ENCODE measurements around the gene DPP10. TPM values are rescaled to one million over a fixed set of nuclear protein-coding genes. Genes with fewer than 3 reads are reported as not detected.

Gene DPP10
- total RNA-seq, 4 donors from 2014 or later = 3.3 to 6.6 (median 4.7) TPM

DNA sequence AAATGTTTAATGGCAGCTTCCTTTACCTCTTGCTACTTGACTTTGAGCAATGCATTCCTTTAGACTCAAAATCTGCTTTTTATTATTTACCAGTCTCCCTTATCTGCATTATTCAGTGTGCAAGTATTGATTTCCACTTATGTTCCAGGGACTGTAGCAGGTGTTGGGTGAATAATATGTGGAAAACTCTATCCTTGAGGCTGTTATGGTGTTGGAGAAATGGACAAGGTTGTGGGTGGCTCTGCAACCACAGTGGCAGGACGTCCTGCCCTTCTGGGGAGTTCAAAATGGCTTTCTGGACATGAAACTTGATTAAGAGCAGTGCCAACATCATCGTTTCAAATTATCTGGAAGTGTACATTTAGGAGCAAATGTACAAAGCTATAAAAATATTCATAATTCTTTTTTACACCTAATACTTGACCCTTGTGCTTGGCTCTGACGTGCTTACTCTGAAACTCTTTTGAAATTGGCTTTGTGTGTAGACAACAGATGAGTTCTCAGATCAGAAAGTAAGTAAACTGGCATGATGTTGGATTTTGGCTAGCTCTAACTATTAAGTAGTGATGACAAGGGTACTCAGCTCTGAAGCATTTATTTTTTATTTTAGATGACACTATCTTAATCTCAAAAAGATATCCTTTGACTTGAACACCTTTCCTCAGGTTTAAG is 766.2 kb downstream of the DPP10 start:
- no peak for TF ChIP-seq EP300 (IDR thresholded peaks at IDR 0.05)
- no peak for TF ChIP-seq POLR2AphosphoS5 (IDR thresholded peaks at IDR 0.05)
- TF ChIP-seq, protein P1, sequence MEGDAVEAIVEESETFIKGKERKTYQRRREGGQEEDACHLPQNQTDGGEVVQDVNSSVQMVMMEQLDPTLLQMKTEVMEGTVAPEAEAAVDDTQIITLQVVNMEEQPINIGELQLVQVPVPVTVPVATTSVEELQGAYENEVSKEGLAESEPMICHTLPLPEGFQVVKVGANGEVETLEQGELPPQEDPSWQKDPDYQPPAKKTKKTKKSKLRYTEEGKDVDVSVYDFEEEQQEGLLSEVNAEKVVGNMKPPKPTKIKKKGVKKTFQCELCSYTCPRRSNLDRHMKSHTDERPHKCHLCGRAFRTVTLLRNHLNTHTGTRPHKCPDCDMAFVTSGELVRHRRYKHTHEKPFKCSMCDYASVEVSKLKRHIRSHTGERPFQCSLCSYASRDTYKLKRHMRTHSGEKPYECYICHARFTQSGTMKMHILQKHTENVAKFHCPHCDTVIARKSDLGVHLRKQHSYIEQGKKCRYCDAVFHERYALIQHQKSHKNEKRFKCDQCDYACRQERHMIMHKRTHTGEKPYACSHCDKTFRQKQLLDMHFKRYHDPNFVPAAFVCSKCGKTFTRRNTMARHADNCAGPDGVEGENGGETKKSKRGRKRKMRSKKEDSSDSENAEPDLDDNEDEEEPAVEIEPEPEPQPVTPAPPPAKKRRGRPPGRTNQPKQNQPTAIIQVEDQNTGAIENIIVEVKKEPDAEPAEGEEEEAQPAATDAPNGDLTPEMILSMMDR (IDR thresholded peaks at IDR 0.05) = no peak
- no peak for TF ChIP-seq POLR2A (IDR thresholded peaks at IDR 0.05; ENCODE audit: low read depth)
- no peak for DNase-seq (ENCODE audit: extremely low spot score)
- 70% methylated on average over 3 of the region's 3 CpGs for WGBS
- Histone ChIP-seq H3K27ac (replicated peaks in 1 of 4) (no peak overlapping the region), H3K27me3 (no peaks in the 10 kb centered on the region), H3K4me3 (no peak overlapping the region), H3K9me3 (no peaks in the 10 kb centered on the region), H3K4me1 (no peaks in the 10 kb centered on the region), H3K36me3 (no peaks in the 10 kb centered on the region)
- intact Hi-C loops (cut with DNase I) = no loop called here

GRCh38 chr2:115214050-115214449 is 771.6 kb downstream of the DPP10 start:
- WGBS = 81% methylated on average over 2 of the region's 2 CpGs
- TF ChIP-seq POLR2A (IDR thresholded peaks at IDR 0.05; ENCODE audit: low read depth) (no peak), POLR2AphosphoS5 (IDR thresholded peaks at IDR 0.05) (no peak), EP300 (IDR thresholded peaks at IDR 0.05) (no peak)
- TF ChIP-seq, protein P1 (IDR thresholded peaks at IDR 0.05) = no peak
- H3K36me3 ChIP-seq = no peaks in the 10 kb centered on the region
- H3K27me3 ChIP-seq = no peaks in the 10 kb centered on the region
- H3K27ac ChIP-seq (replicated peaks in 1 of 4) = no peak overlapping the region
- DNase-seq (ENCODE audit: extremely low spot score) = no peak
- H3K4me3 ChIP-seq = no peak overlapping the region
- intact Hi-C loops (cut with DNase I) = no loop called here
- H3K4me1 ChIP-seq = no peaks in the 10 kb centered on the region
- H3K9me3 ChIP-seq = no peaks in the 10 kb centered on the region

- WGBS = 82% methylated on average over 2 of the region's 2 CpGs
- intact Hi-C loops (cut with DNase I) = no loop called here
- Histone ChIP-seq H3K27me3 (no peaks in the 10 kb centered on the region), H3K4me3 (no peak overlapping the region), H3K27ac (replicated peaks in 1 of 4) (no peak overlapping the region), H3K9me3 (no peaks in the 10 kb centered on the region), H3K4me1 (no peaks in the 10 kb centered on the region), H3K36me3 (no peaks in the 10 kb centered on the region)
- no peak for DNase-seq (ENCODE audit: extremely low spot score)
- TF ChIP-seq POLR2A (IDR thresholded peaks at IDR 0.05; ENCODE audit: low read depth) (no peak), EP300 (IDR thresholded peaks at IDR 0.05) (no peak), POLR2AphosphoS5 (IDR thresholded peaks at IDR 0.05) (no peak)
- TF ChIP-seq, protein P1 (IDR thresholded peaks at IDR 0.05) = no peak
These were observed 776.9 kb downstream of the DPP10 start for GRCh38 chr2:115219296-115219695.

DNA sequence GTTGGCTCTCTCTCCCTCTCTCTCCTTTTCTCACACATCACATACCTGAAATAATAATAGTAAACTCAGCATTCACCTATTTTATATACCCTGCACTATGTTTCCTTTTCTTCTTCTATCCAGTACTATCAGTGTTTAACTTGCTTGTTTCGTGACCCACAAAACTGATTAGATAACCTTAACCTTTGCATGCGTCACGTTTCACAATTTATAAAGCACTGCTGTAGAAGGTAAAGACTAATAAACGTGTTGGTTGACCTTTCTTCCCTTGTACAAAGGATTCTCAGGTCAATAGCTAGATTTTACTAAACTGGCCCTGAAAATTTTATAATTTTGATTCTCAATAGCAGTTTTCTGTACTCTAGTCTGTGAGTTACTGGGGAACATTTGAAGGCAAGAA is 791.7 kb downstream of the DPP10 start:
- Histone ChIP-seq H3K4me3 (no peak overlapping the region), H3K27ac (replicated peaks in 1 of 4) (no peak overlapping the region), H3K36me3 (no peaks in the 10 kb centered on the region), H3K4me1 (no peaks in the 10 kb centered on the region), H3K9me3 (no peaks in the 10 kb centered on the region), H3K27me3 (no peaks in the 10 kb centered on the region)
- no peak for DNase-seq (ENCODE audit: extremely low spot score)
- 71% methylated on average over 4 of the region's 4 CpGs for WGBS
- intact Hi-C loops (cut with DNase I) = no loop called here
- TF ChIP-seq POLR2A (IDR thresholded peaks at IDR 0.05; ENCODE audit: low read depth) (no peak), POLR2AphosphoS5 (IDR thresholded peaks at IDR 0.05) (no peak), EP300 (IDR thresholded peaks at IDR 0.05) (no peak)
- TF ChIP-seq, protein P1 (IDR thresholded peaks at IDR 0.05) = no peak

- TF ChIP-seq POLR2AphosphoS5 (IDR thresholded peaks at IDR 0.05) (no peak), EP300 (IDR thresholded peaks at IDR 0.05) (no peak), POLR2A (IDR thresholded peaks at IDR 0.05; ENCODE audit: low read depth) (no peak)
- TF ChIP-seq, protein P1 (IDR thresholded peaks at IDR 0.05) = no peak
- Histone ChIP-seq H3K36me3 (no peaks in the 10 kb centered on the region), H3K27me3 (no peaks in the 10 kb centered on the region), H3K4me1 (no peaks in the 10 kb centered on the region), H3K9me3 (no peaks in the 10 kb centered on the region), H3K27ac (replicated peaks in 1 of 4) (no peak overlapping the region), H3K4me3 (no peak overlapping the region)
- no peak for DNase-seq (ENCODE audit: extremely low spot score)
- WGBS = 65% methylated on average over 4 of the region's 4 CpGs
- intact Hi-C loops (cut with DNase I) = no loop called here
These were observed 792.3 kb downstream of the DPP10 start for GRCh38 chr2:115234737-115235136.

All from esophagus muscularis mucosa (tissue), 4 donors.